Activated naive CD8-positive, alpha-beta T cell (primary cell): ENCODE results near the gene MTNR1A.

Source experiments
- H3K27ac Mint-ChIP-seq: one replicate; pipeline ENCODE4 v1.8.0; 2021; ENCODE audit warnings: mixed read lengths
- H3K27me3 Mint-ChIP-seq: one replicate; pipeline ENCODE4 v1.8.0; 2021; ENCODE audit warnings: mixed read lengths
- H3K36me3 Mint-ChIP-seq: one replicate; pipeline ENCODE4 v1.8.0; 2021; ENCODE audit warnings: mixed read lengths
- H3K4me1 Mint-ChIP-seq: one replicate; pipeline ENCODE4 v1.8.0; 2021; ENCODE audit warnings: low read depth, mixed read lengths
- H3K4me3 Mint-ChIP-seq: one replicate; pipeline ENCODE4 v1.8.0; 2021; ENCODE audit warnings: mild to moderate bottlenecking, mixed read lengths
- H3K9me3 Mint-ChIP-seq: one replicate; pipeline ENCODE4 v1.8.0; 2021; ENCODE audit warnings: low read depth, mixed read lengths

The MTNR1A gene

GRCh38 chr4:186487726-186488125 lies 67.6 kb downstream of the MTNR1A start:
- no peak overlapping the region for H3K27ac Mint-ChIP-seq
- H3K4me1 Mint-ChIP-seq: no peaks in the 10 kb centered on the region
- H3K36me3 Mint-ChIP-seq: no peaks in the 10 kb centered on the region
- peaks cover 4% of the 10 kb centered on the region for H3K27me3 Mint-ChIP-seq
- peaks cover 19% of the 10 kb centered on the region for H3K9me3 Mint-ChIP-seq
- H3K4me3 Mint-ChIP-seq: no peak overlapping the region

GRCh38 chr4:186486172-186486571 lies 69.2 kb downstream of the MTNR1A start:
- H3K9me3 Mint-ChIP-seq: peaks cover 16% of the 10 kb centered on the region
- no peak overlapping the region for H3K4me3 Mint-ChIP-seq
- no peaks in the 10 kb centered on the region for H3K4me1 Mint-ChIP-seq
- H3K27me3 Mint-ChIP-seq: peaks cover 5% of the 10 kb centered on the region
- no peak overlapping the region for H3K27ac Mint-ChIP-seq
- H3K36me3 Mint-ChIP-seq: no peaks in the 10 kb centered on the region

GRCh38 chr4:186485561-186486062 lies 69.8 kb downstream of the MTNR1A start:
- Mint-ChIP-seq H3K4me3 (no peak overlapping the region), H3K4me1 (no peaks in the 10 kb centered on the region), H3K27me3 (peaks cover 5% of the 10 kb centered on the region), H3K27ac (no peak overlapping the region), H3K9me3 (peaks cover 13% of the 10 kb centered on the region), H3K36me3 (no peaks in the 10 kb centered on the region)

- H3K36me3 Mint-ChIP-seq: no peaks in the 10 kb centered on the region
- H3K4me3 Mint-ChIP-seq: no peak overlapping the region
- H3K9me3 Mint-ChIP-seq: peaks cover 8% of the 10 kb centered on the region
- H3K27me3 Mint-ChIP-seq: peaks cover 5% of the 10 kb centered on the region
- no peak overlapping the region for H3K27ac Mint-ChIP-seq
- no peaks in the 10 kb centered on the region for H3K4me1 Mint-ChIP-seq
These were observed 70.2 kb downstream of the MTNR1A start for GRCh38 chr4:186485150-186485549.

GRCh38 chr4:186483656-186484055 lies 71.7 kb downstream of the MTNR1A start:
- peaks cover 5% of the 10 kb centered on the region for H3K27me3 Mint-ChIP-seq
- H3K4me3 Mint-ChIP-seq: no peak overlapping the region
- H3K4me1 Mint-ChIP-seq: no peaks in the 10 kb centered on the region
- no peak overlapping the region for H3K27ac Mint-ChIP-seq
- no peaks in the 10 kb centered on the region for H3K36me3 Mint-ChIP-seq
- H3K9me3 Mint-ChIP-seq: peaks cover 4% of the 10 kb centered on the region
